GM19438 (cell line): Measurements from ENCODE around the gene MIA2.
"Not testable (repeated sequence)": the region's sequence is repeated elsewhere in the genome, so short reads cannot be mapped to it uniquely, and the experiment has no call there.

Experiments used
- ATAC-seq: cut with Tn5 transposase; IDR thresholded peaks from one replicate; pipeline ENCODE4 v1.9.1; 2021; ENCODE audit warnings: low read depth; ENCODE audit not compliant: unreplicated experiment

Gene MIA2

GRCh38 chr14:39324097-39324496, 90.4 kb downstream of the MIA2 start:
- ATAC-seq, result no peak

GRCh38 chr14:39339003-39339402, 105.3 kb downstream of the MIA2 start:
- ATAC-seq, result no peak

- not testable (repeated sequence) for ATAC-seq
Measured at GRCh38 chr14:39341126-39341525, 107.4 kb downstream of the MIA2 start.

- no peak for ATAC-seq
Measured at GRCh38 chr14:39342768-39343167, 109.1 kb downstream of the MIA2 start.

- no peak for ATAC-seq
Measured at GRCh38 chr14:39343614-39344013, 109.9 kb downstream of the MIA2 start.

GRCh38 chr14:39350866-39351265, 117.2 kb downstream of the MIA2 start:
- no peak for ATAC-seq

- no peak for ATAC-seq
Measured at GRCh38 chr14:39351708-39352107, 118.0 kb downstream of the MIA2 start.

- ATAC-seq, result not testable (repeated sequence)
Measured at GRCh38 chr14:39359069-39359468, 125.4 kb downstream of the MIA2 start.

- no peak for ATAC-seq
Measured at GRCh38 chr14:39360316-39360715, 126.6 kb downstream of the MIA2 start.

- not testable (repeated sequence) for ATAC-seq
Measured at GRCh38 chr14:39361556-39361955, 127.8 kb downstream of the MIA2 start.

GRCh38 chr14:39364509-39364908, 130.8 kb downstream of the MIA2 start:
- no peak for ATAC-seq

GRCh38 chr14:39365354-39365753, 131.6 kb downstream of the MIA2 start:
- ATAC-seq, result no peak

- no peak for ATAC-seq
Measured at GRCh38 chr14:39366460-39367386, 133.0 kb downstream of the MIA2 start.

- ATAC-seq, result no peak
Measured at GRCh38 chr14:39367387-39367751, 133.7 kb downstream of the MIA2 start.

- ATAC-seq, result no peak
Measured at GRCh38 chr14:39368261-39368959, 134.7 kb downstream of the MIA2 start.

GRCh38 chr14:39369029-39369428, 135.3 kb downstream of the MIA2 start:
- ATAC-seq, result no peak

- no peak for ATAC-seq
Measured at GRCh38 chr14:39370415-39370814, 136.7 kb downstream of the MIA2 start.

- ATAC-seq, result no peak
Measured at GRCh38 chr14:39372656-39373055, 138.9 kb downstream of the MIA2 start.

- no peak for ATAC-seq
Measured at GRCh38 chr14:39374851-39375250, 141.1 kb downstream of the MIA2 start.

- ATAC-seq, result no peak
Measured at GRCh38 chr14:39376667-39377403, 143.1 kb downstream of the MIA2 start.

- no peak for ATAC-seq
Measured at GRCh38 chr14:39381366-39381765, 147.7 kb downstream of the MIA2 start.
